ENCODE results near the gene OR6B2. TPM values are rescaled to one million over a fixed set of nuclear protein-coding genes. Genes with fewer than 3 reads are reported as not detected.

The OR6B2 gene
- total and polyA plus RNA-seq, 2 of the 4 experiments (the other 2 are of a cell fraction) = not detected

- no peak overlapping the region for H3K18ac ChIP-seq (ENCODE audit: low read depth, low read length)
- dilution Hi-C loops (cut with HindIII; ENCODE audit: low sequenced_read_pairs, unreplicated experiment) (no loop called here), intact Hi-C loops (cut with micrococcal nuclease) (no loop called here), in situ Hi-C loops (cut with MboI; ENCODE audit: low sequenced_read_pairs) (no loop called here)
- H3K14ac ChIP-seq (replicated peaks; ENCODE audit: low read depth, low read length) = no peak overlapping the region
- H3K9ac ChIP-seq (ENCODE audit: low read depth, low read length) = no peak overlapping the region
- H3K36me3 ChIP-seq (ENCODE audit: control insufficient read depth, insufficient read depth, low read length) = no peaks in the 10 kb centered on the region
- no peaks in the 10 kb centered on the region for H4K20me1 ChIP-seq (ENCODE audit: insufficient read depth, low read length)
- CTCF ChIA-PET = interaction anchor here (1.6 kb wide), 1 partner anchor 76 kb away, joined by 4 read pairs; no protein-coding TSS in a partner anchor
- H2AFZ ChIP-seq (replicated peaks; ENCODE audit: low read length, poor library complexity) = no peak overlapping the region
- H2AK9ac ChIP-seq (replicated peaks; ENCODE audit: low read depth, low read length, poor library complexity) = no peak overlapping the region
- WGBS, 2 experiments (ENCODE audit: extremely low coverage in 2 of 2, insufficient read length in 1 of 2) = no CpG with 5 or more reads among the region's 1 CpG
- H2BK120ac ChIP-seq (ENCODE audit: low read depth, low read length) = no peak overlapping the region
- H4K8ac ChIP-seq (ENCODE audit: low read depth in 2 of 2, low read length in 2 of 2) = no peak overlapping the region
- ATAC-seq (ENCODE audit: low read depth) = no peak
- H3K27me3 ChIP-seq (ENCODE audit: control insufficient read depth, insufficient read depth, low read length) = no peaks in the 10 kb centered on the region; the same call in 1 of the 2 replicates
- POLR2A ChIA-PET (ENCODE audit: unreplicated experiment) = no interaction called here
- H3K79me1 ChIP-seq (ENCODE audit: low read depth in 1 of 2, low read length in 2 of 2) = no peaks in the 10 kb centered on the region
- no peak overlapping the region for H4K5ac ChIP-seq (ENCODE audit: low read depth, low read length)
- H3K4me1 ChIP-seq (ENCODE audit: control insufficient read depth, insufficient read depth, low read length) = no peaks in the 10 kb centered on the region
- no peak overlapping the region for H2AK5ac ChIP-seq (ENCODE audit: low read depth, low read length)
- H3K56ac ChIP-seq (ENCODE audit: extremely low read depth, insufficient read depth, low read length) = no peak overlapping the region
- no TSS peak for BruUV-seq (replicated peaks)
- no peak overlapping the region for H3K4me3 ChIP-seq (ENCODE audit: insufficient read depth, low read depth, low read length)
- H3K4ac ChIP-seq (ENCODE audit: low read depth, low read length) = no peak overlapping the region
- no peaks in the 10 kb centered on the region for H3K9me3 ChIP-seq (ENCODE audit: control insufficient read depth, insufficient read depth, low read length)
- no peak for TF ChIP-seq BHLHE40 (IDR thresholded peaks at IDR 0.05; ENCODE audit: low read depth, low read length)
- TF ChIP-seq RCOR1 (IDR thresholded peaks at IDR 0.05; ENCODE audit: insufficient replicate concordance, low read length) = no peak
- TF ChIP-seq RFX5 (IDR thresholded peaks at IDR 0.05; ENCODE audit: low read depth, low read length) = no peak
- no peak for TF ChIP-seq USF2 (IDR thresholded peaks at IDR 0.05; ENCODE audit: low read depth, low read length)
- no peak for TF ChIP-seq ELK1 (IDR thresholded peaks at IDR 0.05; ENCODE audit: borderline replicate concordance, low read depth, low read length)
- H4K91ac ChIP-seq (ENCODE audit: insufficient read depth, low read depth, low read length) = no peak overlapping the region
- no peak overlapping the region for H3K27ac ChIP-seq (ENCODE audit: insufficient read depth, low read length)
- no peak overlapping the region for H2BK5ac ChIP-seq (ENCODE audit: low read depth, low read length, poor library complexity, severe bottlenecking)
- no peak overlapping the region for H3K23ac ChIP-seq (ENCODE audit: low read depth, low read length)
- H3K9me1 ChIP-seq (ENCODE audit: insufficient read depth, low read length) = no peaks in the 10 kb centered on the region
- H2BK15ac ChIP-seq (ENCODE audit: low read depth, low read length) = no peak overlapping the region
- no peak overlapping the region for H2BK20ac ChIP-seq (ENCODE audit: low read depth, low read length)
- H3K4me2 ChIP-seq (ENCODE audit: low read depth, low read length) = no peak overlapping the region
- DNase-seq = no peak
These were observed 38.0 kb upstream of the OR6B2 start for GRCh38 chr2:240068193-240068592.
